Measurements from ENCODE around the gene ABR.
"Not testable (repeated sequence)": the region's sequence is repeated elsewhere in the genome, so short reads cannot be mapped to it uniquely, and the experiment has no call there.

Gene ABR

GRCh38 chr17:1170739-1171138 lies 9.0 kb downstream of the ABR start:
- DNase-seq: no peak

GRCh38 chr17:1169929-1170312 lies 9.9 kb downstream of the ABR start:
- no peak for DNase-seq

GRCh38 chr17:1169221-1169928 lies 10.4 kb downstream of the ABR start:
- no peak for DNase-seq

GRCh38 chr17:1168533-1169220 lies 11.1 kb downstream of the ABR start:
- DNase-seq: no peak

GRCh38 chr17:1166276-1166675 lies 13.5 kb downstream of the ABR start:
- no peak for DNase-seq

- no peak for DNase-seq
Observed at GRCh38 chr17:1165836-1166235, 13.9 kb downstream of the ABR start.

- DNase-seq: no peak
Observed at GRCh38 chr17:1164935-1165556, 14.7 kb downstream of the ABR start.

GRCh38 chr17:1162116-1162855 lies 17.5 kb downstream of the ABR start:
- DNase-seq: peak; percentile 47

- DNase-seq: no peak
Observed at GRCh38 chr17:1160591-1161390, 19.0 kb downstream of the ABR start.

- DNase-seq: no peak
Observed at GRCh38 chr17:1159431-1160180, 20.2 kb downstream of the ABR start.

- DNase-seq: no peak
Observed at GRCh38 chr17:1158879-1159278, 20.9 kb downstream of the ABR start.

- DNase-seq: no peak
Observed at GRCh38 chr17:1156864-1157263, 22.9 kb downstream of the ABR start.

- DNase-seq: no peak
Observed at GRCh38 chr17:1154704-1155103, 25.1 kb downstream of the ABR start.

GRCh38 chr17:1153795-1154546 lies 25.8 kb downstream of the ABR start:
- DNase-seq: peak; percentile 17

GRCh38 chr17:1152582-1152981 lies 27.2 kb downstream of the ABR start:
- DNase-seq: not testable (repeated sequence)

GRCh38 chr17:1150863-1151600 lies 28.7 kb downstream of the ABR start:
- no peak for DNase-seq

- DNase-seq: no peak
Observed at GRCh38 chr17:1149869-1150268, 29.9 kb downstream of the ABR start.

GRCh38 chr17:1147664-1148063 lies 32.1 kb downstream of the ABR start:
- no peak for DNase-seq

GRCh38 chr17:1146561-1147265 lies 33.1 kb downstream of the ABR start:
- no peak for DNase-seq

Measured in DMS153 (cell line).